ENCODE data around the gene LRRC56.

Gene LRRC56

DNA sequence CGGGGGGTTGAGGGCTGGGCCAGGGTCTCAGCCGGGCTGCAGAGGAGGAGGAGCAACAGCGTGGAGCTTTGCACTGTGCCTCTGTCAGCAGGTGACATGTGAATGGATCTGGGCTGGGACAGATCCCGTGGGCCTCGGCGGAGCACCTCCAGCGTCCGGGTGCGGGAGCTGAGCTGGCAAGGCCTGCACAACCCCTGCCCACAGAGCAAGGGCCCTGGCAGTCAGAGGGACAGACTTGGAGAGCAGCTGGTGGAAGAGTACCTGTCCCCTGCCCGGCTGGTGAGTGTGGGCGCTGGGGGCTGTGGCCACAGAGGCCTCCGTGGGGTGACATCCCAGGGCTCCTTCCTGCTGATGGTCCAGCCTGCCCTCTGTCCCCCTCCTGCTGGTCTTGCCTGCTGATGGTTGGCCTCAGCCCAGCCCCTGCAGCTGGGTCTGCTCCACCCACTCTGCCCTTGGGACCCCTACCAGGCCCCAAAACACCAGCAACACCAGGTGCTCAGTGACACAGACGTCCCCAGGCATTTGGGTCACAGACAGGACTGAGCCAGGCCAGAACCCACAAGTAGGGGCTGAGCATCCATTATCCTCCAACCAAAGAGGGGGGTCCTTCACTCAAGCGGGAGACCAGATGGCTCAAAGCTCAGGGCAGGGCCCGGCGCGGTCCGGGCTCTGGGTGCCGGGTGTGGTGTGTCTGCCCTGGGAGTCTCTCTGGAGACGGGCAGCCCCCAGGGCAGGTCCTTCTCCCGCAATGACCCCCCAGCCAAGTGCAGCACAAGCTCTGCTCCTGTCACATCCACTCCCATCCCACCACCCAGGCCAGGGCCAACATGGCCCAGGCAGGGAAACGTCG is 3.5 kb downstream of the LRRC56 start:
- DNase-seq (ENCODE audit: low read depth): no peak

DNA sequence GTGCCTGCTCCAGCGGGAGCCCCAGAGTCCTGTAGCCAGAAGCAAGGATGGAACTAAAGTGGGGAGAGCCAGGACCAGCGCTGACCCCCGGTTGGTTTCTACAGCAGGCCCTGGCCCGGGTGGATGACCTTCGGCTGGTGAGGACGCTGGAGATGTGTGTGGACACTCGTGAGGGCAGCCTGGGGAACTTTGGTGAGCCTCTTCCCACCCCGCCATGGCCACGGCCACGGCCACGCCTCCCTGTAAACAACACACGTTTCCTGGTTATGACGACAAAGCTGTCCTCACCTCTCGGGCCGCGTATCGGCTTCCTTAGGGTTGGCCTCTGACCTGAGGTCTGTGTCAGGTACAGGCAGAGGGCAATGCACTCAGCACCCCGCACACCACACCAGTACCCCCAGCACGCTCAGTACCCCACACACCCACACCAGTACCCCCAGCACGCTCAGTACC is 4.1 kb downstream of the LRRC56 start:
- DNase-seq (ENCODE audit: low read depth): no peak

- no peak for DNase-seq (ENCODE audit: low read depth)
Measured at GRCh38 chr11:544817-545166, 7.5 kb downstream of the LRRC56 start.

DNA sequence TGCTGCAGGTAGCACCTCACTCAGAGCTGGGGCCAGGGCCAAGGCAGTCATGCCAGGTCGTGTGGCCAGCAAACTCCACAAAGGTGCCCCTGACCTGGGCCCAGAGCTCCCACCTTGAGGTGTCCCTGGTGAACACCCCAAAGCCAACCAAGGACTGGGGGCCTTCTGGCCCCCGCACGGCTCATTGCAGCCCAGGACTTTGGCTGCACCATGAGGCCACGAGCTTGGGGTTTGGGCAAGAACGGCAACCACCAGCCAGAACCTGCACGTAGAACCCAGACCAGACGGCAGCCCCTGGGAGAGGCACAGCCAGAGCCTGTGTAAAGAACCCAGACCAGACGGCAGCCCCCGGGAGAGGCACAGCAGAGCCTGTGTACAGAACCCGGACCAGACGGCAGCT is 7.8 kb downstream of the LRRC56 start:
- DNase-seq (ENCODE audit: low read depth): no peak

- DNase-seq (ENCODE audit: low read depth): no peak
Measured at GRCh38 chr11:548700-549603, 11.6 kb downstream of the LRRC56 start.

- DNase-seq (ENCODE audit: low read depth): no peak
Measured at GRCh38 chr11:550021-550745, 12.9 kb downstream of the LRRC56 start.

- no peak for DNase-seq (ENCODE audit: low read depth)
Measured at GRCh38 chr11:550746-551085, 13.4 kb downstream of the LRRC56 start.

- no peak for DNase-seq (ENCODE audit: low read depth)
Measured at GRCh38 chr11:551131-551530, 13.8 kb downstream of the LRRC56 start.

- no peak for DNase-seq (ENCODE audit: low read depth)
Measured at GRCh38 chr11:551596-551995, 14.3 kb downstream of the LRRC56 start.

DNA sequence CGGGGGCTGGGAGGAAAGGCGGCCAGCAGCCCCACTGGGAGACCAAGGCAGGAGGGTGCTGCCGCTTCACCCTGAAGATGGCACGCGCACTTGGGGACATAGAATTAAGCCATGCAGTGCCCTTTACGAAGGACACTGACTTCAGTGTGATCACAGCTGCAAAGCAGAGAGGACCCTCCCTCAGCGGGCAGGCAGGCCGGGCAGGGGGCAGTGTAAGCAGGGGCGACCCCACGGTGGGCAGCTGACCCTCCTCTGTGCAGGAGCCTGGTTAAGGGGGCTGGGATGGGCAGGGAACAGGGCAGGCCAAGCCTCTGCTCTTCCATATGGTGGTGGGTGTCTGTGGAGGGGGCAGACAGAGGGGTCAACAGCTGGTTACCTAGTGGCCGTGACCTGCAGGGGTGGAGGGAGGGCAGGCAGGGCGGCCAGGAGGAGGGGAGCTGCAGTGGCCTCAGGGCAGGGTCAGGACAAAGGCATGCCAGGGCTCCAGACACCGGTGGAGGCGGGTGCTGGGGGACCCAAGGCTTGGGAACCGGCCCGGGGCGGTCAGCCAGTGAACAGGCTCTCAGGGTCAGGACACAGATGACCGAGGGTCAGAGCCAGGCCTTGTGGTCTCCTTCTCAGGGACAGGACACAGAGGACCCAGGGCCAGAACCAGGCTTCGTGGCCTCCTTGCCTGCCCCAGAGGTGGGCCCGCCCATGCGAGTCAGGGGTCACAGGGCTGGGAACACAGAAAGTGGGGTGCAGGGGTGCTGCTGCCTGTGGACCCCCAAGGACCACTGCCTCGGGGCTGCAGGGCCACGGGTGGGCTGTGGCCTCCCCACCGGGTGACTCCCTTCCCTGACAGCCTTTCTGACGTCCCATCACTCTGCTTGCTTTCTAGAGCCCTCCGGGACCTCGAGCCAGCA is 16.0 kb downstream of the LRRC56 start:
- DNase-seq (ENCODE audit: low read depth): no peak

- no peak for DNase-seq (ENCODE audit: low read depth)
Measured at GRCh38 chr11:553988-554340, 16.6 kb downstream of the LRRC56 start.

DNA sequence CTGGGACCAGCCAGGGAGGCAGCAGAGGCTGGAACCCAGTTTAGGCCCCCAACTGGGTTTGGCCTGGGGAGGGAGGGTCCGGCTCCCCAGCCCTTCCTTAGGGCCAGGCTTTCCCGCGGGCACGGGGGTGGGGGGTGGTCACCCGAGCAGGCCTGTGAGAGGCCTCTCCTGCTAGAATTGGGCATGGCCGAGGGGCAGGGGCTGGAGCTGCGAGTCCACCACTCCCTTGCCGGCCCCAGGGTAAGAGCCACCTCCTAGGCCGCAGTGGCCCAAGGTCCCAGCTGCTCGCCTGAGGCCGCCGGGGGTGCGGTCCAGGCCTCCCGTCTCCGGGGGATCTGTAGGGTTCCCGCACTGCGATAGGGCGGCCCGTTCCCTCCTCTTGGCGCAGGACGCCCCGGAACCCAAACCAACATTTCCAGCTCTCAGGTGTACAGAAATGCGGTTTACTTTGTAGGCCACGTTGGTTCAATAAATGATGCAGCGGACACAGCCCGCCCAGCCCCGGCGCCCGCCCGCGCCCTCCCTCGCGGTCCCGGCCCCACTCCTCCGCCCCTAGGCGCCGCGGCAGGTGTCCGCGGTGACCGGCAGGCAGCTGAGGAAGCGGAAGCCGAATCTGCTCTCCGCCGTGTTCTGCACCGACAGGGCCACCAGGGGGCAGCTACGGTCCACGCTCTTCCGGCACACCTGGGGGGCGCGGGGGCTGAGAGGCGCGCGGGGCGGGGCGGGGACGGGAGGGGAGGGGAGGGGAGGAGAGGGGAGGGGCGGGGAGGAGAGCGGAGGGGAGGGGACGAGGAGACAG is 17.3 kb downstream of the LRRC56 start:
- DNase-seq (ENCODE audit: low read depth): peak; percentile 51

DNA sequence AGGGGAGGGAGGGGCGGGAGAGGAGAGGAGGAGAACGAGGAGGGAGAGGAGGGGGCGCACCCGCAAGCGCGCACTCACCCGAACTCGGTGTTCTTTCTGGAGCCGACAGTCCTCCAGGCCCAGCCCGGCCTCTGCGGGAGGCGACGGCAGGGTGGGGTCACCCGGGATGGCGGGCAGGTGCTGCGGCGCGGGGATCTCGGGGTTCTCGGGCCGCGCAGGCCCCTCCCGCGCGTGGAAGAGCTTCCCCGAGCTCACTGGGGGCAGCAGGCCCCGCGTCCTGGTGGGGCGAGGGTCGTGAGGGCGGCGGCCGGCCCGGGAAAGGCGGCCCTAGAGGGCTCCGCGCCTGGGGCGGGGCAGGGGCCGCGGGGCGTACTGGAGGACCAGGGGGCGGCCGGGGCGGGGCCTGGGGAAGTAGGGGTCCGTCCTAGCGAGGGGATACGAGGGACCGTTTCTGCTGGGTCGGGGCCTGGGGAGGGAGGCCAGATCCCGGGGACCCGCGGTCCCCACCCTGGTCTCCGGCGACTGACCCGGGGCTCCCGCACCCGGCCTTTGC is 18.0 kb downstream of the LRRC56 start:
- DNase-seq (ENCODE audit: low read depth): no peak

DNA sequence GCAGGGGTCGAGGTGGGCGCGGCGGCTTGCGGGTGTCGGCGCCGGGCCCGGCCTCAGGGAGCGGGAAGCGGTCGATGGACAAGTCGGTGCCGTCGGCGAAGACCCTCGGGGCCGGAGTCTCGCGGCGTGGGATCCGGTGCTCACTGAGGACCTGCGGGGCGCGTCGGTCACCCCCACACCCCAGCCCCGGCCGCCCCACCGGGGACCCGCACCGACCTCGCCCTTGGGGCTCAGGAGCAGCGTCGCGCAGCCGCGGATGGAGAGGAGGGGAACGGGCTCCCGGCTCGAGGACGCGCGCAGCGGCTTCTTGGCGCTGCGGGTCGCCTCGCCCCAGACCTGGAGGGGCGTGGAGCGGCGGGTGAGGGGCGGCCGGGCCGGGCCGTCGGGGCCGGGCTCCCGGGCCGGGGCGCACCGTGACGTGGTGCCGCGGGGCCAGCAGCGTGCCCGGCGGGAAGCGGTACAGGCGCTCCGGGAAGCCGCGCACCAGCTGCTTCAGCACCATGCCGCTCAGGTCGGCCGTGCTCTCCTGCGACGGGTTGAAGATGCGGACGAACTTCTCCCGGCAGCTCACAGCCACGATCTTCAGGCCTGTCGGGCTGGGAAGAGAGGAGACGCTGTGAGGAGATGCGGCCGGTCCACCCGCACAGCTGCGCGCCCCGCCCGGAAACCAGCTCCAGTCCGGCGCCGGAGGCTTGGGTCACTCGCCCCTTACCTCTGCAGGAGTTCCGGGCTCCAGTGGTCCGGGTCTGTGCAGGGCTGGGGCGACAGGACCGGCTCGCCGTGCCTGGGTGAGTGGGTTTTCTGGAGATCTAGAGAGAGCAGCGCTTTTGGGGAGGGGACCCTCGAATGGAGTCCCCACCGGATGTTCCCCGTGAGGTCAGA is 18.7 kb downstream of the LRRC56 start:
- peak; percentile 25 for DNase-seq (ENCODE audit: low read depth)

DNA sequence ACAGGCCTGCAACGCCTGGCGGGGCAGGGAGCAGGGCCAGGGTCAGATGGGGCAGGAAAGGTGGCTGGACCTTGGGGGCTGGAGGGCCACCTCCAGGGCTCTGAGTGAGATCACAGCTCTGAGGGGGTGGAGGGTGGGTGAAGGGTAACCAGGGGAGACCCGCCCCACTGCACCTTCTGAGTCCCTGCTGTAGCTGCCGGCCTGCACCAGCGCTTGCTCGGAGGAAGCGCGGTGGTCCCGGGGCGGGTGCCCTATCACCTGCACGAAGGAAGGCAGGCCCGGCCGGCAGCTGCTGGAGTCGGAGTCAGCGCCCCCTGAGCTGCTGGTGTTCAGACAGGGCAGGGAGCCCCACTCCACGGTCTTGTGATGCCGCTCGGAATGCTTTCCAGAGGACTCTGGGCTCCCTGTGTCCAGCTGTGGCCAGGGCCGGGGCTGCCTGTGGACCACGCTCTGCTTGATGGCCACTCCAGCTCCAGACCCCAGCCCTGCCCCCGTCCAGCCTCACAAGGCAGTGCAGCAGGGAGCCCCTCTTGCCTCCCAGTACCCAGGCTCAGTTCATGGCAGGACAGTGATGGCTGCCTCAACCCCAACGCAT is 19.4 kb downstream of the LRRC56 start:
- no peak for DNase-seq (ENCODE audit: low read depth)

DNA sequence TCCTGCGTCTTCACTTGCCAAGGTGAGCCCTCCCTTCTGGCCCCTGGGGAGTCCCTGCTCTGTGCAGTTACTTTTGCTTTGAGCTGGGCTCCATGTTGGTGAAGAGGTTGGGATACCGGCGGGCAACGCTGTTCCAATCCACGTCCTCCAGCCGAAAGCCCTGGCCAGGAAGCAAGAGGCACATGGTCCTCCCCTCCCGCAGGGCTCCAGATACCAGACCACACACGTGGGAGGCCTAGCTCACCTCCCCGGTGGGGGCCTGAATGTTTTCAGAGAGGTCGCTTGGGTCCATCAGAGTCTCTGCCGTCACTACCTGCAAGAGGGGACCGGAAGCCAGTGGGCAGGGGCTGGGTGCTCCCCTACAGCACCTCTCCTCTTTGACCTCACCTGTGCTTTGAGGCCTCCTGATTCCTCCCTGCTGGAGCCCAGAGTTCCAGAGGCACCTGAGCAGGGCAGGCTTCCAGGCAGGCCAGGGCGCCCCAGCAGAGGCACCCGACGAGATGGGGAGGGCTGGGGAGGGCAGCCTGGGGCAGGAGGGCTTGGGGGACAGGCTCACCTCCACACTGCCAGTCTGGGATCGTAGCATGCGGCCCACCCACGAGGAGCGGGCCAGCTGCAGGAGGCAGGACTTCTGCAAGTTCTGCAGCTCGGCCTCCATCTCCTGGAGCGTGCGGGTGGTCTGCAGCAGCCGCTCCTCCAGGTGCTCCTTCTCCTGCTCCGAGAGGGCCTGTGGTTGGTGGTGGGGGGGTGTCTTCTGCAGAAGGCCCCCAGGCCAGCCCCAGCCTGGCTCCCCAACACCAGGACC is 20.2 kb downstream of the LRRC56 start:
- no peak for DNase-seq (ENCODE audit: low read depth)

- no peak for DNase-seq (ENCODE audit: low read depth)
Measured at GRCh38 chr11:558503-558902, 21.2 kb downstream of the LRRC56 start.

DNA sequence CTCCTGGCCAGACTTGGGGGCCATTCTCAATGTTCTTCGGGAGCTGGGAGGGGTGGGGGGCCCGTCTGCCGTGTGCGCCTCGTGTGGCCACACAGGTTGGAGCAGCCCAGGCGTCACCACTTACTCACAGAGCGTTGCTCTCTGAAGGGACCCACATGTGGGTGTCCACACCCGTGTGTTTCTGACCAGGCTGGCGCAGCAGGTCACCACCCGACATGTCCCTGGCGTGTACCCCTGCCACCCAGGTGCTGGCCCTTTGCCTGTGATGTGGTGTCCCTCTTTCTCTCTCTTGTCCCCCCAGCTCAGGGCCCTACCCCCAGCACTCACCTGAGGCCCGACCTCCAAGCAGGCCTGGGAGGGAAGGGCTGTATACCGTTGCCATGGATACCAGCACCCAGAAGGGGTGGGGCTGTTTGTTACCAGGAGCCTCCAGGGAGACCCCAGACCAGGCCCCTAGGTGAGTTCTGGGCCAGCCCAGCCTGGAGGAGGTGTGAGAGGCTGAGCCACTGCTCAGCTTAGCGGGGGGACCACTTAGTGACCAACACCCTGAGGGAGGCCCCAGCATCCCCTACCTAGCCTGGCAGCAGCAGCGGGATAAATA is 21.8 kb downstream of the LRRC56 start:
- DNase-seq (ENCODE audit: low read depth): no peak
